Endothelial cell (in vitro differentiated cells): ENCODE results near the gene KLHL8. TPM values are rescaled to one million over a fixed set of nuclear protein-coding genes. Genes with fewer than 3 reads are reported as not detected.
A peak's percentile ranks its signal among the peaks of the same experiment; 100 is the strongest.
"Not testable (repeated sequence)": the region's sequence is repeated elsewhere in the genome, so short reads cannot be mapped to it uniquely, and the experiment has no call there.

ENCODE experiments used
- DNase-seq: peaks from one replicate; pipeline ENCODE4 v3.0.0; 2021; ENCODE audit warnings: low spot score
- H3K27ac Mint-ChIP-seq: one replicate; pipeline ENCODE4 v1.8.0; 2021; ENCODE audit warnings: mixed read lengths, inconsistent platforms; ENCODE audit not compliant: unreplicated experiment
- H3K27me3 Mint-ChIP-seq: one replicate; pipeline ENCODE4 v1.8.0; 2021; ENCODE audit warnings: mild to moderate bottlenecking, moderate library complexity, mixed read lengths, inconsistent platforms; ENCODE audit not compliant: unreplicated experiment
- H3K36me3 Mint-ChIP-seq: one replicate; pipeline ENCODE4 v1.8.0; 2021; ENCODE audit warnings: mild to moderate bottlenecking, low read depth, mixed read lengths, inconsistent platforms; ENCODE audit not compliant: unreplicated experiment
- H3K4me1 Mint-ChIP-seq: one replicate; pipeline ENCODE4 v1.8.0; 2021; ENCODE audit warnings: mild to moderate bottlenecking, mixed read lengths, inconsistent platforms; ENCODE audit not compliant: unreplicated experiment
- H3K4me3 Mint-ChIP-seq: one replicate; pipeline ENCODE4 v1.8.0; 2021; ENCODE audit warnings: mild to moderate bottlenecking, mixed read lengths, inconsistent platforms; ENCODE audit not compliant: unreplicated experiment
- H3K9me3 Mint-ChIP-seq: one replicate; pipeline ENCODE4 v1.8.0; 2021; ENCODE audit warnings: mixed read lengths, inconsistent platforms; ENCODE audit not compliant: unreplicated experiment
- CTCF ChIP-seq: fragments of 200-600 bp; sonication (generic); IDR thresholded peaks from one replicate; pipeline ENCODE4 v1.5.0; 2021; ENCODE audit warnings: antibody characterized with exemption; ENCODE audit not compliant: unreplicated experiment
- total RNA-seq: library from RNA; stranded (reverse); fragmentation: NEBNext Ultra II Directional; extraction: Animal tissue kit (Norgen Biotek cat#: 25700); gene quantifications from one replicate; pipeline ENCODE4 v1.2.1, GENCODE V29; 2021; ENCODE audit not compliant: unreplicated experiment

KLHL8 gene
- total RNA-seq, 1 donor from 2014 or later, result 7.2 TPM

DNA sequence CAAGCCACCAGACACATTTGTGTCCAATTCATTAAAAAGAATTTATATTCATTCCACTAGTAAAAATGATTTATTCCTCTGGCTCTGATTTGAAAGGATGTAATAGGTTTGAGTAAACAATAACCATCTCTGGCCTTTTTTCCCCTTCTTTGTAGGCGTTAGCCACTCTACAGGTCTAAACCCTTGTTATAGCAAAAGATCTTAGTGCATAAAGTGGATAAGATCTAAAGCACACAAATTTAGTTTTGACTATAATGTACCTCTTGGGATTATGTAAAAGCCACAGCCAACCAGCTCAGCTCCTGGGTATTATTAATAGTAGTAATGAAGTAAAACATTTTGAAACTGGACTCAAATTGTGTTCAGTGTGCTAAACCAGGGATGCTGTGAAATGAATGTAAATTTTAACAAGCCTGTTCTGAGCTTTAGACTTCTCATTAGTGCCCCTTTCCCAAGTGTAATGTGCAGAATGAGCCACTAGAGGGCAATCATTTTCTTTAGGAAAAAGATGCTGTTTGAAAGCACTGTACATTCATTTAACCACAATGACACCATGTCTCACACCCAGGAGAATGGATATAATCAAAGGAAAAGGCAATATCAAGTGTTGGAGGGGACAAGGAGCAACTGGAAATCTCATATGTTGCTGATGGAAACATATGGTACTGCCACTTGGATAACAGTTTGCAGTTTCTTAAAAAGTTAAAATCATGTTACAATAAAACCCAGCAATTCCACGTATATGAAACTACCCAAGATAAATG is 69.7 kb downstream of the KLHL8 start:
- peak; percentile 97 for TF ChIP-seq CTCF
- DNase-seq, result peak; percentile 66
- Mint-ChIP-seq H3K4me1 (no peaks in the 10 kb centered on the region), H3K36me3 (no peaks in the 10 kb centered on the region), H3K4me3 (no peak overlapping the region), H3K27ac (peak overlapping the region; percentile 55), H3K9me3 (no peaks in the 10 kb centered on the region), H3K27me3 (peaks cover 4% of the 10 kb centered on the region)

DNA sequence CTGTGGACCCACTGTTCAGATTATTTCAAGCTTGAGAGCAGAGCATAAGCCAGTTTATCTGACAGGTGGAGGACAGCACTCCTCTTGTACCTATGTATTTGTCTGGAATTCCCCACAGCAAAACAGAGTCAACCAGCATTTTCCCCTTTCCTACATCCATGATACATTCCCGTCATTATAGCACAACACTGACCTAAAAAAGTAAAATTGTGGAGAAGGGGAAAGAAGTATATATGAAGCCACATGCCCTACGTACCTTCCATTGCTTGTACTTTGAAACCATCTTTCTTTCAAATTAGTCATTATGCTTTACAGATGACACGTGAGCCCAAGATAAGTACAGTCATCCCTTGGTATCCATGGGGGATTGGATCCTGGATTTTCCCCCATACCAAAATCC is 73.3 kb downstream of the KLHL8 start:
- Mint-ChIP-seq H3K36me3 (no peaks in the 10 kb centered on the region), H3K27ac (no peak overlapping the region)
- no peak for TF ChIP-seq CTCF

GRCh38 chr4:87145934-87146333 is 74.5 kb downstream of the KLHL8 start:
- not testable (repeated sequence) for DNase-seq, H3K36me3 Mint-ChIP-seq, H3K9me3 Mint-ChIP-seq, H3K27me3 Mint-ChIP-seq, H3K4me1 Mint-ChIP-seq, H3K27ac Mint-ChIP-seq, H3K4me3 Mint-ChIP-seq

More for the DNA sequence above, 73.3 kb downstream of the KLHL8 start:
- Mint-ChIP-seq H3K9me3 (no peaks in the 10 kb centered on the region), H3K4me3 (no peak overlapping the region), H3K27me3 (peaks cover 4% of the 10 kb centered on the region), H3K4me1 (no peaks in the 10 kb centered on the region)
- DNase-seq, result no peak

- Mint-ChIP-seq H3K9me3 (no peaks in the 10 kb centered on the region), H3K27ac (no peak overlapping the region), H3K4me3 (no peak overlapping the region), H3K27me3 (peaks cover 4% of the 10 kb centered on the region), H3K4me1 (no peaks in the 10 kb centered on the region), H3K36me3 (peaks cover 5% of the 10 kb centered on the region)
- no peak for DNase-seq
- no peak for TF ChIP-seq CTCF
These were observed 76.1 kb downstream of the KLHL8 start for GRCh38 chr4:87144356-87144755.

- H3K27ac Mint-ChIP-seq, result peak overlapping the region; percentile 3
- no peaks in the 10 kb centered on the region for H3K9me3 Mint-ChIP-seq
- no peak for TF ChIP-seq CTCF
- H3K4me3 Mint-ChIP-seq, result no peak overlapping the region
- peaks cover 2% of the 10 kb centered on the region for H3K27me3 Mint-ChIP-seq
- H3K4me1 Mint-ChIP-seq, result no peaks in the 10 kb centered on the region
- peaks cover 8% of the 10 kb centered on the region for H3K36me3 Mint-ChIP-seq
- DNase-seq, result no peak
These were observed 79.0 kb downstream of the KLHL8 start for GRCh38 chr4:87141428-87141827.
